Urinary bladder (tissue), 4 donors: ENCODE measurements around the gene RELN. TPM values are rescaled to one million over a fixed set of nuclear protein-coding genes. Genes with fewer than 3 reads are reported as not detected.

ENCODE experiments used
- DNase-seq: peaks from one replicate; pipeline ENCODE4 v3.0.0-alpha.2; 2015; ENCODE audit errors: extremely low spot score
- H3K27ac ChIP-seq: one replicate; pipeline ENCODE4 v1.5.1; 2013; ENCODE audit warnings: low read depth, mild to moderate bottlenecking, moderate library complexity
- H3K36me3 ChIP-seq: one replicate; pipeline ENCODE4 v1.6.1; 2013; ENCODE audit warnings: mild to moderate bottlenecking, moderate library complexity; ENCODE audit not compliant: insufficient read depth
- H3K4me1 ChIP-seq: one replicate; pipeline ENCODE4 v1.6.1; 2013; ENCODE audit warnings: mild to moderate bottlenecking, moderate library complexity; ENCODE audit not compliant: insufficient read depth
- H3K4me3 ChIP-seq: one replicate; pipeline ENCODE4 v1.5.1; 2013; ENCODE audit warnings: low read depth, low read length
- WGBS: extraction: QIAGEN DNeasy Blood & Tissue Kit; methylation state at CpG from one replicate; pipeline ENCODE4 v1.1.7; 2013; 5-methylcytosine and 5-hydroxymethylcytosine counted together
- polyA plus RNA-seq: library from polyadenylated mRNA; stranded (reverse); fragments of 200-250 nt; gene quantifications from one replicate; pipeline ENCODE4 v1.2.3, GENCODE V29; 2013
- total RNA-seq: library from RNA; depleted of rRNA; stranded (reverse); fragments of >200 nt; gene quantifications from one replicate; pipeline ENCODE4 v1.2.3, GENCODE V29; 2014
- donor health status: healthy with polysubstance abuse.
- donor health status: healthy.

The RELN gene
- total and polyA plus RNA-seq, 2 donors = 3.8 to 26.3 TPM

DNA sequence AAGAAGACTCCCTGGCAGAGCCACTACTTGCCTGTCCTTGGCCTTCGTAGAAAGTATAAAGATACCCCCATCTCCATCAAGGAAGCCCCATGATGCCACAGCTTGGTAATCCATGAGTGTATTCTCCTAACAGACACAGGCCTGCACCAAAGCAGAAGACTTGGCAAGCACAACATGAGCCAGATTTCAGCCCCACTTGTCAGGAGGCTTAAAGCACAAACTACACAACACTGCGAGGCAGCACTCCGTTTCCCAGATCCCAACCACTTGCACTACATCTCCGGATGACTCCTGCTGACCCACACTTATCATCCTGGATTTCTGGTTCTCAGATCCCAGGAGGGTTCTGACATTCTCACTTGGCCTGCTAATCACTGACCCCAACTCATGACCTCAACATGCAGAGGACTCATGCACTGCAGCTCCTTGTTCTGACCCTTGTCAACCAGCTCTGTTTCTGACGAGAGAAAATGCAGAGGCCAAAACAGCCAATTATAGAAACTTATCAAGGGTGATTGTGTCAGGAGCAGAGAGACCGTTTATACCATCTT, 100.8 kb downstream of the RELN start:
- Histone ChIP-seq H3K27ac (no peak overlapping the region), H3K4me1 (no peaks in the 10 kb centered on the region), H3K4me3 (no peak overlapping the region), H3K36me3 (no peaks in the 10 kb centered on the region)
- DNase-seq = no peak
- 43% methylated on average over 6 of the region's 6 CpGs for WGBS

DNA sequence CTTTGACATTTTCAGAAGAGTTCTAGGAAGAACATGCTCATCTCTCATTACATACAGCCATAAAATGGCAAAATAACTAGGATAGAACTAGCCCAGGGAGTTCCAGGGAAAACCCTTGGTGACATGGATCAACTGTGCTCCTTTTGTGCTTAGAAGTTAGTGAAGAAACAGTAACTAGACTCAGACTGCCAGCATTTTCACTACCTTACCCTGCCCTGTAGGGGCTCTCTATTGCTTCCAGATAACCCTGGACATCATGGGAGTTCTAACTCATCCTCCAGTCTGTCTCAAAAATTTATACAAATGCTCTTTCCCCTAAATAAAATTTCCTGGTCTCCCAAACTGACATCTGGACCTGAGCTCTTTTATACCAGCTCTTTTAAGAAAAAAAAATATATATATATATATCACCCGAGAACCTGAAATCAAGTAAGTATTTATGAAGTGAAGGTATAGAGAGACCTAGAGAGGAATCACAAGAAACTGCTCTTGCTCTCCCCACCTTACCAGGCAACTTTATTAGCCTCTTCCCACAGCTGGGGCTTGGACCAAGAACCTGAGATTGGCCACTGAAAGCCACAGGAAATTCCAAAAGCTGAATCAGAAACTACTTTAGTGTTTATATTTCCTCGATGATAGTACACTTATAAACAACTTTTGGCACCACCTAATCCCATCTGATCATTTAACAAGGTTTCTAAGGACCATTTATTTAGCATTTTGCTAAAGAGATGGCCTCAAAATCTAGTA, 101.4 kb downstream of the RELN start:
- no peak overlapping the region for H3K4me3 ChIP-seq
- 55% methylated on average over 2 of the region's 2 CpGs for WGBS
- no peak overlapping the region for H3K27ac ChIP-seq
- no peaks in the 10 kb centered on the region for H3K4me1 ChIP-seq
- no peaks in the 10 kb centered on the region for H3K36me3 ChIP-seq
- no peak for DNase-seq

DNA sequence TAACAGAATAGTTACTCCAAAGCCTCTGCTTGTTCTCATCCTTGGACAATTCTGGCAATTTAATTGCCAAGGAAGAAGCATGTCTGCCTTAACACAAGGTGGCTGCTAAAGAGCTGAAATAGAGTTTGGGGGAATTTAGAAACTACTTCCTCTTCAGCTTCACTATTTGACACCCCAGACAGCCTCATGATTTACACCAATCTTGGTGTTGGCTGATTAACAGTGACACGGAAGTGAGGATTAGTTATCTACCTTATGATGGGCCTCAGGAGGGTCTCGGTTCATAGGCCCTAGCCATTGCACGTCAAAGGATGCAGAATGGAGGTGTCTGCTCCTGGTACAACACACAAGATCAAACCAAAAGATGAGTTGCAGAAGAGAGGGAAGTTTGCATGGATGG, 102.4 kb downstream of the RELN start:
- DNase-seq = no peak
- no peak overlapping the region for H3K4me3 ChIP-seq
- H3K27ac ChIP-seq = no peak overlapping the region
- H3K4me1 ChIP-seq = no peaks in the 10 kb centered on the region
- no peaks in the 10 kb centered on the region for H3K36me3 ChIP-seq
- WGBS = 63% methylated on average over 3 of the region's 3 CpGs

DNA sequence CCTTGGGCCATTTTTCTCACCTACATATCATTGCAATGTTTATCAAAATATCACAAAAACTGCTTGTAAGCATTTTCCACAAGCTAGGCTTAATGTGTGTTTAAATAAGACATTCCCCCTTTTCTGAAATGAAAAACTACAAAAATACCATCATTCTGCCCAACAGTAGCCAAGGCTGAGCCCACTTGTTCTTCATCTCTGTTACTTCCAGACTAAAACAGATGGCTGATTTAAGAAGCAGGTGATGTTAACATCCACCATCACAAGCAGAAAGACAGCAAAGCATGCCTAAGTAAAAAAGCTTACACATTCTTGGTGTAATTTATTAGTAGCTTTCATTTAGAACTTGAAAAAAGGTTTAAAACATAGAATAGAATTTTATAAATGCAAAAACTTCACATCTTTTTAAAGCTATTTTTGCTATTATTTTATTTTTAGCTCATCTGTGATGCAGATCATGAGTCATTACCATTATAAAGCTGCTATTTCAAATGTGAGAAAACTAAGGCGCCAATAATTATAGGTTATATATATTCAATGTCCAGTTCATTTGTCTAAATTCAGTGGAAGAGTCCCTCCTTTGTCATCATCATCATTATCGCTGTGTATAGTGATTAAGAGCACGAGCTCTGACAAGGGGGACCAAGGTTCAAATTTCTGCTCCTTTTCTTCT, 109.4 kb downstream of the RELN start:
- DNase-seq = no peak
- no peak overlapping the region for H3K4me3 ChIP-seq
- no peaks in the 10 kb centered on the region for H3K4me1 ChIP-seq
- WGBS = 88% methylated on average over 3 of the region's 3 CpGs
- no peaks in the 10 kb centered on the region for H3K36me3 ChIP-seq
- H3K27ac ChIP-seq = no peak overlapping the region

DNA sequence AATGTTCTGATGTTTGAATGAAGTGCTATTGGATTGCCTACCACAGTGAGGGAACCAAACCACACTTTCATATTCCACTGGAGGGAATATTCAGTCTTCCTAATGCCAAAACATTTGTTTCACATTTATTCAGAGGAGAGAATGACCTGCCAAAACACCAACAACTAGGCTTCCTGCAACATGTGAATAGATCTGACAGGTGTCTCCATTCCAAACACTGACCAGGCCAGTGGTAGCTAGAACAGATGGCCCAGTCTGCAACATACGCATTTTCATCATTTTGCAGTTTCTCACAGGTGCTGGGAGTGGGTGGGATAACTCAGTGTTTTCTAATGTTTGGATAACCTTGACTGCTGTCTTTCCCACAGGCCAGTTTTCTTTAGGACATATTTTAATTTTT, 110.0 kb downstream of the RELN start:
- Histone ChIP-seq H3K36me3 (no peaks in the 10 kb centered on the region), H3K4me1 (no peaks in the 10 kb centered on the region), H3K4me3 (no peak overlapping the region), H3K27ac (no peak overlapping the region)
- WGBS = 39% methylated on average over 1 of the region's 1 CpG
- DNase-seq = no peak

DNA sequence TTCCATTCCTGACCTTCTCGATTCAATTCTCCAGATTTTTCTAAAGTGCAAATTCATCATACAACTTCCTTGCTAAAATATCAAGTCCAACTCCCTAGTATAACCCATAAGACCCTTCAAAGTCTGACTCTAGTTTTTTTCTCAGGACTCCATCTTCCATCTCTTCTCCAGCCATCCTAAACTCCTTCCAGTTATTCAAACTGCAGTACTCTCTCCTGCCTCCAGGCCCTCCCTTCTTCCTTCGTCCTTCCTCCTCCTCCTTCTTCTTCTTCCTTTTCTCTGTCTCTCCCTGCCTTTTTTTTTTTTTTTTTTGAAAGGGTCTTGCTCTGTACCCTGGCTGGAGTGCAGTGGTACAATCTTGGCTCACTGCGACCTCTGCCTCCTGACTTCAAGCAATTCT, 111.9 kb downstream of the RELN start:
- WGBS = 66% methylated on average over 3 of the region's 3 CpGs

DNA sequence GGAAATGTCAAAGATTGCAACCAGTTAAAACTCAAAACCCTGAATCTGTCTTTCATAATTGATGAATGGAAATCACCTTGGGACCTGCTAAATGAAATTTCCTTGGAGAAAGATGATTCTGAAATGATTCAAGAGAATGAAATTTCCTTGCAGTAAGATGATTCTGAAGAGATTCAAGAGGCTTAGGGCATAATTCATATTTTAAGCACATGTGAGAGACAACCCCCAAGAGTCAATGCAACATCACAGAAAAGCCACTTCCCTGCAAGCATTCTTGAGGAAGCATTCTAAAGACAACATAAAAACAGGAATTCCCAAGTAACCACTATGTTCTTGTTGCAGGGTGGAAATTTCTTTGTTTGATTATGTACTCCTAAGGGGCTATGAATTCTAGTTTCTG, 113.7 kb downstream of the RELN start:
- no peak for DNase-seq
- no peak overlapping the region for H3K4me3 ChIP-seq
- no peaks in the 10 kb centered on the region for H3K4me1 ChIP-seq
- H3K36me3 ChIP-seq = no peaks in the 10 kb centered on the region
- H3K27ac ChIP-seq = no peak overlapping the region

More for the DNA sequence above, 111.9 kb downstream of the RELN start:
- H3K4me3 ChIP-seq = no peak overlapping the region
- H3K27ac ChIP-seq = no peak overlapping the region
- H3K36me3 ChIP-seq = no peaks in the 10 kb centered on the region
- DNase-seq = no peak
- H3K4me1 ChIP-seq = no peaks in the 10 kb centered on the region

DNA sequence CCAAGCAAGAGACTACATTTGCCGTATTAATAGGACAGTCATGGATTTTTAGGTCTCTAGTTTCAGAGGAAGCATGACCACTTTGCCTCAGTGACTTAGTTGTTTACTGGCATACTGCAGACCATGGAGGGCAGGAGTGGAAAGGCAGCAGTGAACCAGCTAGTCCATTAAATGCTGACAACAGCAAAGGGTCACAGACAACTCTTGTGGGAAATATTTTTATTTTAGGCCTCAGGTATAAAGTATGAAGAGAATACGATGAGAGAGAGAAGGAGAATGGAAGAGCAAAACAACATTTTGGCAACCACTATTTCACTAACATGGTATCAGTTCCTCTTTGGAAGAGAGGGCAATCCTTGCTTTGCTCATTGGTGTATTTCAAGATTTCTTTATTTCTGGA, 118.0 kb downstream of the RELN start:
- H3K4me3 ChIP-seq = no peak overlapping the region
- no peak for DNase-seq
- H3K36me3 ChIP-seq = no peaks in the 10 kb centered on the region
- no peaks in the 10 kb centered on the region for H3K4me1 ChIP-seq
- no peak overlapping the region for H3K27ac ChIP-seq
- 64% methylated on average over 2 of the region's 2 CpGs for whole genome bisulfite sequencing

DNA sequence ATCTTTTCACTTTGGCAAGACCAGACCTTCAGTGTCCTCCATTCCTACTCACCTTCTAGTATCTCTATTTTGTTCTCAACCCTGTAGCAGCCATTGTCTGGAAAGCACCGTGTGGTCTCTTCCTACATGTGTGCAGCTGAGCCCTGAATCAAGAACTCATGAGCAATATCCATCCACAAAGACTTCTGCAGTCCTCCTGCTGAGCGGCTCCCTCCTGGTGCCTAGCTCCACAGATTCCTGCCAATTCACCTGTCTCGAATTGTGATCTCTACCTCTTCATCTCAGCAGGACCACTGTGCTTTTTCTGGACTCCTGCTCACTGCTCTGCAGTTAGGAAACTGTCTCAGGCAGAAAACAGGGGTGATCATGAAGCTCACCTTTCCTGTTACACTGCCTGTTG, 118.8 kb downstream of the RELN start:
- no peaks in the 10 kb centered on the region for H3K36me3 ChIP-seq
- H3K4me3 ChIP-seq = no peak overlapping the region
- no peak overlapping the region for H3K27ac ChIP-seq
- 67% methylated on average over 3 of the region's 3 CpGs for WGBS
- no peak for DNase-seq
- H3K4me1 ChIP-seq = no peaks in the 10 kb centered on the region

DNA sequence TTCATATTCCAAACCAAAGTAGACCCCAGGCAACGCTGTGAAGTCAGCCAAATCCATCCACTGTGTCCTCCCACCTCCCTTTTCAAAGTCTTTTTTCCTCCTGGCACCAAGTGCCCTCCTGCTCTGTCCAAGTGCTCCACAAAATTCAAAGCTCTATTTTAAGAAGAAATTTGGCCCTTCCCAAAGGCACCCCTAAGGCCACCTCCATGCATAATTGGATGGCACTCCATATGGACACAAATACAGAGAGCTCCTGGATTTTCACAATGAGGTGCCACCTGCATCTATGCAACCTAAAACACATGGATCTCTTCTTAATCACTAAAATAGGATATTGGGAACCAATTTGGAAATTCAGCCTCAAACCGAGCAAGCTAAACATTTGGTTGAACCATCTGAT, 121.6 kb downstream of the RELN start:
- H3K27ac ChIP-seq = no peak overlapping the region
- no peak for DNase-seq
- no peak overlapping the region for H3K4me3 ChIP-seq
- WGBS = 72% methylated on average over 2 of the region's 2 CpGs
- no peaks in the 10 kb centered on the region for H3K4me1 ChIP-seq
- no peaks in the 10 kb centered on the region for H3K36me3 ChIP-seq

DNA sequence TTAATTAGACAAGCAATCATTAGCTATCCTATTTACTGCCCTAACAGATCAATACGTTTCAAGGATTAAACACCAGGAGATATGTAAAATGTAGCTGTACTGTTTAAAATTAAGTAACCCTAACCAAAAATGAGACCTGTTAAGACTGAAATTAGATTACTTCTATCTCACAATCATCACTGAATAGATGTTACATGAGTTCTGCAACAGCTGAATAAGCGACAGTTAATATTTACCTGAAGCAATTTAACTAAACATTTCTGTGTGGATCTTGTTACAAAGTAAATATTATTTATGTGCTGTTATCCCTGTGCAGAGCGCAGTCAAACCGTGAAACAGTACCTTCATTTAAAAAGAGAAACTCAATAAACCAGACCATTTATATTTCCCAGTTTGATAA, 122.5 kb downstream of the RELN start:
- H3K36me3 ChIP-seq = no peaks in the 10 kb centered on the region
- 65% methylated on average over 4 of the region's 4 CpGs for WGBS

DNA sequence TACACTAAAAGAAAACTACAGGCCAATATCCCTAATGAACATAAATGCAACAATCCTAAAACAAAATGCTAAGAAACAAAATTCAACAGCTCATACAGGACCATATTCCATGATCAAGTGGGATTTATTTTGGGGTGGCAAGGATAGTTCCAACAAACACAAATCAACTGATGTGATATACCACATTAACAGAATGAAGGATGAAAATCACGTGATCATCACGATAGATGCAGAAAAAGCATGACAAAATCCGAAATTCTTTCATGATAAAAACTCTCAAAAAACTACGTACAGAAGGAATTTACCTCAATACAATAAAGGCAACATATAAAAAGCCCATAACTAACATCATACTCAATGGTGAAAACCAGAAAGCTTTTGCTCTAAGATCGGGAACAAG, 124.0 kb downstream of the RELN start:
- Histone ChIP-seq H3K4me1 (no peaks in the 10 kb centered on the region), H3K4me3 (no peak overlapping the region), H3K36me3 (no peaks in the 10 kb centered on the region), H3K27ac (no peak overlapping the region)
- WGBS = 82% methylated on average over 5 of the region's 5 CpGs
- DNase-seq = no peak

More for the DNA sequence above, 122.5 kb downstream of the RELN start:
- no peak overlapping the region for H3K27ac ChIP-seq
- H3K4me3 ChIP-seq = no peak overlapping the region
- no peak for DNase-seq
- no peaks in the 10 kb centered on the region for H3K4me1 ChIP-seq

DNA sequence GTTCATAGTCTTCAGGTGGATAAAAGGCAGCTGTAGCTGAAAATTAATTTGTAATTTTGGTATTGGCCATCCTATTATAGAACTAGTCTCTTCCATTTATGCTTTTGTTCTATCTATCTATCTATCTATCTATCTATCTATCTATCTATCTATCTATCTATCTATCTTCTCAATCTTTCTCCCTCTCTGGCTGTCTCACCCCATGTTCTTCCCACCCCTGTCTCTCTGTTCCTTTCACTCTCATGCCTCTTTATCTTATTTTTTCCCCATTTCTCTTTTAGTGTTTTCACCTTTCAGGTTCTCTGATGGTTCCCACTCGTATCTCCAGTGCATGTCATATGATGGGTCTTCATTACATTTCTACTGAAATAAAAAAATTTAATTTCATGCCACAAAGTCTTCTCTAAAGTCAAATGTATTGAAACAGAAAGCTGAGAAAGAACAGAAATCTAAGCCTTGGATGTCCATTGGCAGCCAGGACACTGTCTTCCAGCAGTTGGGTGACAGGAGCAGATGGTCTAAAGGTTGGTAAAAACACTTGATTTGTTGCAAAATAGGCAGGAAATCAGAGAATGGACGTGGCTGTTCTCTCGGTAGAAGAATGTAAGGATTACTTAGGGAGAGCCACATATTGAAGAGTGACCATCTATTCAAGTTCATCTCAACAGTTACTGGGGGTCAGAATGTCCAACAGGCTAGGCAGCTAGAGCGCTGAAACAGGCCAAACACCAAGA, 127.0 kb downstream of the RELN start:
- Histone ChIP-seq H3K4me3 (no peak overlapping the region), H3K36me3 (no peaks in the 10 kb centered on the region), H3K4me1 (no peaks in the 10 kb centered on the region), H3K27ac (no peak overlapping the region)
- WGBS = 70% methylated on average over 4 of the region's 4 CpGs
- no peak for DNase-seq

DNA sequence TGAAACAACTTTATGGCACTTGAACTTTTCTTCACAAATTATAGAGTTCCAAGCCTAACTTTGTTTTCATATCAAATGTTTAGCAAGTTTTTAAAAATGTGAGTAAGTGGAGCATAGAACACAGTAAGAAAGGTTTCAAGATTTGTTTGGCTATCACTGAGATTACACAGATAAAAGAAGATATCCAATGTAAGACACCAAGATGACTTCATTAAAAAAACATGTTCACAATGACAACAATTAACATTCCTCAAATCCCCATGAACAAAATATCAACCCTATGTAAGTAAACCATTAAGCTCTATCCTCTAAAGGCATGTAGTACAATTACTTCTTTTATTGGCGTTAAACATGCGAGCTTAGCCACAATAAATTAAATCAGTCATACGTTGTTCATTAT, 129.7 kb downstream of the RELN start:
- H3K36me3 ChIP-seq = no peaks in the 10 kb centered on the region
- no peak for DNase-seq
- H3K4me3 ChIP-seq = no peak overlapping the region
- H3K27ac ChIP-seq = no peak overlapping the region
- no peaks in the 10 kb centered on the region for H3K4me1 ChIP-seq
- 77% methylated on average over 3 of the region's 3 CpGs for WGBS
